GM21528 (cell line): ENCODE results near the gene PLD4.
A peak's percentile ranks its signal among the peaks of the same experiment; 100 is the strongest.

ENCODE experiments used
- ATAC-seq: cut with Tn5 transposase; IDR thresholded peaks from one replicate; pipeline ENCODE4 v1.9.1; 2021; ENCODE audit warnings: mild to moderate bottlenecking, moderate library complexity; ENCODE audit not compliant: unreplicated experiment, low FRiP score

PLD4 gene

GRCh38 chr14:104926619-104927431 is 2.1 kb downstream of the PLD4 start:
- ATAC-seq: peak; percentile 72

GRCh38 chr14:104927432-104927816 is 2.7 kb downstream of the PLD4 start:
- no peak for ATAC-seq

GRCh38 chr14:104927901-104928300 is 3.2 kb downstream of the PLD4 start:
- no peak for ATAC-seq

GRCh38 chr14:104928391-104929133 is 3.9 kb downstream of the PLD4 start:
- ATAC-seq: no peak

GRCh38 chr14:104929268-104930230 is 4.9 kb downstream of the PLD4 start:
- no peak for ATAC-seq

GRCh38 chr14:104930526-104931303 is 6.0 kb downstream of the PLD4 start:
- ATAC-seq: no peak

- no peak for ATAC-seq
Measured at GRCh38 chr14:104931304-104931770, 6.7 kb downstream of the PLD4 start.

- no peak for ATAC-seq
Measured at GRCh38 chr14:104931771-104932675, 7.3 kb downstream of the PLD4 start.

- no peak for ATAC-seq
Measured at GRCh38 chr14:104932676-104933631, 8.3 kb downstream of the PLD4 start.

GRCh38 chr14:104933746-104934733 is 9.4 kb downstream of the PLD4 start:
- no peak for ATAC-seq

- ATAC-seq: no peak
Measured at GRCh38 chr14:104935026-104935650, 10.5 kb downstream of the PLD4 start.

GRCh38 chr14:104935955-104936354 is 11.3 kb downstream of the PLD4 start:
- no peak for ATAC-seq

- ATAC-seq: no peak
Measured at GRCh38 chr14:104936361-104937155, 11.9 kb downstream of the PLD4 start.

- ATAC-seq: no peak
Measured at GRCh38 chr14:104937161-104937560, 12.5 kb downstream of the PLD4 start.

- no peak for ATAC-seq
Measured at GRCh38 chr14:104937694-104938365, 13.2 kb downstream of the PLD4 start.
